ENCODE data around the gene MBOAT2. TPM values are rescaled to one million over a fixed set of nuclear protein-coding genes. Genes with fewer than 3 reads are reported as not detected.

MBOAT2 gene
- total RNA-seq, 6 donors from 2014 or later: 18.8 to 39.2 (median 24.1) TPM

- WGBS, 2 donors: 74 to 81% methylated on average over 6 of the region's 6 CpGs
- ATAC-seq (ENCODE audit: low FRiP score in 2 of 2) (peak; percentile 12 to 71), DNase-seq (peak in 1 of 2 donors; percentile 45)
- no peaks in the 10 kb centered on the region for H3K9me3 ChIP-seq
- no peaks in the 10 kb centered on the region for H3K27me3 ChIP-seq
- H3K36me3 ChIP-seq: peaks cover 22 to 79% (median 39%) of the 10 kb centered on the region in 4 donors
- H3K27ac ChIP-seq: peak overlapping the region in 3 of 4 donors; percentile 13 to 69 (median 65)
- TF ChIP-seq POLR2AphosphoS5 (IDR thresholded peaks at IDR 0.05) (peak; percentile 32 to 37), CTCF (IDR thresholded peaks at IDR 0.05) (no peak), EP300 (IDR thresholded peaks at IDR 0.05) (peak in 1 of 4 donors; percentile 90), POLR2A (IDR thresholded peaks at IDR 0.05) (peak in 1 of 4 donors; percentile 11)
- H3K4me1 ChIP-seq: peaks cover 3 to 35% (median 25%) of the 10 kb centered on the region in 4 donors
- no peak overlapping the region for H3K4me3 ChIP-seq
These were observed 196.4 kb downstream of the MBOAT2 start for GRCh38 chr2:8806885-8807704.

GRCh38 chr2:8805278-8806210, 197.9 kb downstream of the MBOAT2 start:
- H3K4me3 ChIP-seq: no peak overlapping the region
- peak overlapping the region in 2 of 4 donors; percentile 13 to 69 for H3K27ac ChIP-seq
- 58 to 69% methylated on average over 6 of the region's 6 CpGs for WGBS, 2 donors
- H3K36me3 ChIP-seq: peaks cover 11 to 79% (median 38%) of the 10 kb centered on the region in 4 donors
- H3K4me1 ChIP-seq: peaks cover 3 to 35% (median 25%) of the 10 kb centered on the region in 4 donors
- no peaks in the 10 kb centered on the region for H3K9me3 ChIP-seq
- TF ChIP-seq EP300 (IDR thresholded peaks at IDR 0.05): no peak
- TF ChIP-seq CTCF (IDR thresholded peaks at IDR 0.05): no peak
- TF ChIP-seq POLR2A (IDR thresholded peaks at IDR 0.05): no peak
- no peak for TF ChIP-seq POLR2AphosphoS5 (IDR thresholded peaks at IDR 0.05)
- DNase-seq: no peak
- no peak for ATAC-seq (ENCODE audit: low FRiP score in 2 of 2)
- H3K27me3 ChIP-seq: no peaks in the 10 kb centered on the region

DNA sequence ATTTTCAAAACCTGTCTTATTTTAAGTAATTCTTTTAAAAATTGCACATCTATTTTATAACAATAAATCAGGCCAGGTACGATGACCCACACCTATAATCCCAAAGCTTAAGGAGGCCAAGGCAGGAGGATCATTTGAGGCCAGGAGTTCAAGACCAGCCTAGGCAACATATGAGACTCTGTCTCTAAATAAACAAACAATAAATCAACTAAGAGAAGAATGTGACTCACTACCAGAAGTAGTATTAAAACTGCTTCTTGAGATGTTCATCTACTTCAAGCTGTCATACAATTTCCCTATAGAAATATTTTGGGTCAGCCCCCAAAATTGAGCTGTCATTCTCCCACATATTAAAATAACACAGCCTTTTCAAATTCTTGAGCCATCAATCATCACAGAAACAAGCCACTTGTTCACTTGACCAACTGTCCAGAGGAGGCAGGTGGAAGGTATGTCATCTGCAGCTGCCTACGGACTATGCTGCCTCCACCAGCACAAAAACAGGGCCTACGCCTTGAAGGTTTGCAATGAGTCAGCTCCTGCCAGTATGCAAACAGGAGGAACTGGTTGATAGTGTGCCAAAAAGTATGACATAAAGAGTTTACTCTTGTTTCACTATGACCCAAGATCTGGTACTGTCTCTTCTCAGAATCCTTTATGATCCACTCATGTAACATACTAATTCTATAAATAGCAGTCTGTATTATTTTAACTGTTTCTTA, 199.7 kb downstream of the MBOAT2 start:
- TF ChIP-seq POLR2AphosphoS5 (IDR thresholded peaks at IDR 0.05) (peak in 1 of 2 donors; percentile 37), POLR2A (IDR thresholded peaks at IDR 0.05) (no peak), CTCF (IDR thresholded peaks at IDR 0.05) (peak in 2 of 6 experiments; percentile 15 to 26), EP300 (IDR thresholded peaks at IDR 0.05) (peak in 1 of 4 donors; percentile 68)
- Histone ChIP-seq H3K27ac (peak overlapping the region in 3 of 4 donors; percentile 10 to 62 (median 51)), H3K9me3 (no peaks in the 10 kb centered on the region), H3K36me3 (peaks cover 4 to 77% (median 33%) of the 10 kb centered on the region in 4 donors), H3K4me1 (peaks cover 3 to 35% (median 25%) of the 10 kb centered on the region in 4 donors), H3K27me3 (no peaks in the 10 kb centered on the region), H3K4me3 (no peak overlapping the region)
- ATAC-seq (ENCODE audit: low FRiP score in 2 of 2): peak; percentile 79 to 89
- 49 to 51% methylated on average over 3 of the region's 3 CpGs for WGBS, 2 donors
- DNase-seq: peak in 1 of 2 donors; percentile 83

DNA sequence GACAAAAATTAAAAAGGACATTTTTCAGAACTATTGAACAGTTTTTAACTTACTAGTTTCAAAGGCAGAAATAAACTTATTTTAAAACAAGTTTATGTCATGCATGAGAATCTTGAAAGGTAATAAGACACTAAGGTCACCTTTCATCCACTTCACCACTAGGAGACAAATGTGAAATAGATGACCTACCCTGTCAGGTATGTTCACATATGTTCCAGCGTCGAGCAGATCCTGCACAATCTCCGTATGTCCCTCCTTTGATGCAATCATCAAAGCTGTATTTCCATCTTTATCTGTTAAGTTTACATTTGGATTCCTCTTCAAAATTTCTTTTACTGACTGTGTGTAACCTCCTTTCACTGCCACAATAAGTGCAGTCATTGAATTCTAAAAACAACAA, 200.7 kb downstream of the MBOAT2 start:
- H3K36me3 ChIP-seq: peaks cover 7 to 80% (median 37%) of the 10 kb centered on the region in 4 donors
- WGBS, 2 donors: 88 to 96% methylated on average over 3 of the region's 3 CpGs

More for the DNA sequence above, 200.7 kb downstream of the MBOAT2 start:
- ATAC-seq (ENCODE audit: low FRiP score in 2 of 2): no peak
- Histone ChIP-seq H3K27me3 (no peaks in the 10 kb centered on the region), H3K4me3 (no peak overlapping the region), H3K27ac (no peak overlapping the region), H3K4me1 (peaks cover 3 to 35% (median 25%) of the 10 kb centered on the region in 4 donors), H3K9me3 (no peaks in the 10 kb centered on the region)
- TF ChIP-seq EP300 (IDR thresholded peaks at IDR 0.05) (no peak), POLR2AphosphoS5 (IDR thresholded peaks at IDR 0.05) (no peak), CTCF (IDR thresholded peaks at IDR 0.05) (no peak), POLR2A (IDR thresholded peaks at IDR 0.05) (no peak)
- DNase-seq: no peak
